Measurements from ENCODE around the gene SRF. TPM values are rescaled to one million over a fixed set of nuclear protein-coding genes. Genes with fewer than 3 reads are reported as not detected.
A peak's percentile ranks its signal among the peaks of the same experiment; 100 is the strongest.

Gene SRF
- total RNA-seq, 4 donors from 2014 or later: 18.2 to 109 (median 36.9) TPM

GRCh38 chr6:43186019-43186418 is 14.9 kb downstream of the SRF start:
- H3K36me3 ChIP-seq: no peaks in the 10 kb centered on the region
- no peaks in the 10 kb centered on the region for H3K9me3 ChIP-seq
- no peaks in the 10 kb centered on the region for H3K4me1 ChIP-seq
- intact Hi-C loops (cut with DNase I; ENCODE audit: low total_unique reads): no loop called here
- no peak for DNase-seq
- no peak overlapping the region for H3K27ac ChIP-seq
- TF ChIP-seq CTCF (IDR thresholded peaks at IDR 0.05) (no peak), POLR2A (IDR thresholded peaks at IDR 0.05) (no peak)
- no peak overlapping the region for H3K4me3 ChIP-seq
- H3K27me3 ChIP-seq: no peaks in the 10 kb centered on the region

- intact Hi-C loops (cut with DNase I; ENCODE audit: low total_unique reads): no loop called here
- H3K27ac ChIP-seq: no peak overlapping the region
- no peak overlapping the region for H3K4me3 ChIP-seq
- no peaks in the 10 kb centered on the region for H3K27me3 ChIP-seq
- TF ChIP-seq POLR2A (IDR thresholded peaks at IDR 0.05) (no peak), CTCF (IDR thresholded peaks at IDR 0.05) (no peak)
- H3K36me3 ChIP-seq: no peaks in the 10 kb centered on the region
- no peak for DNase-seq
- no peaks in the 10 kb centered on the region for H3K4me1 ChIP-seq
- H3K9me3 ChIP-seq: no peaks in the 10 kb centered on the region
Observed at GRCh38 chr6:43186706-43187105, 15.6 kb downstream of the SRF start.

GRCh38 chr6:43187821-43188220 is 16.8 kb downstream of the SRF start:
- no peaks in the 10 kb centered on the region for H3K36me3 ChIP-seq
- DNase-seq: peak in 1 of 2 donors; percentile 2
- H3K27ac ChIP-seq: no peak overlapping the region
- intact Hi-C loops (cut with DNase I; ENCODE audit: low total_unique reads): no loop called here
- TF ChIP-seq CTCF (IDR thresholded peaks at IDR 0.05): no peak
- TF ChIP-seq POLR2A (IDR thresholded peaks at IDR 0.05): no peak
- no peak overlapping the region for H3K4me3 ChIP-seq
- H3K27me3 ChIP-seq: no peaks in the 10 kb centered on the region
- H3K9me3 ChIP-seq: no peaks in the 10 kb centered on the region
- no peaks in the 10 kb centered on the region for H3K4me1 ChIP-seq

- Histone ChIP-seq H3K27me3 (no peaks in the 10 kb centered on the region), H3K27ac (no peak overlapping the region), H3K36me3 (no peaks in the 10 kb centered on the region), H3K9me3 (no peaks in the 10 kb centered on the region), H3K4me1 (no peaks in the 10 kb centered on the region), H3K4me3 (no peak overlapping the region)
- intact Hi-C loops (cut with DNase I; ENCODE audit: low total_unique reads): no loop called here
- no peak for TF ChIP-seq CTCF (IDR thresholded peaks at IDR 0.05)
- no peak for TF ChIP-seq POLR2A (IDR thresholded peaks at IDR 0.05)
- DNase-seq: peak in 1 of 2 donors; percentile 8
Observed at GRCh38 chr6:43188426-43188825, 17.4 kb downstream of the SRF start.

GRCh38 chr6:43189776-43190304 is 18.8 kb downstream of the SRF start:
- intact Hi-C loops (cut with DNase I; ENCODE audit: low total_unique reads): no loop called here
- TF ChIP-seq CTCF (IDR thresholded peaks at IDR 0.05): no peak
- no peak for TF ChIP-seq POLR2A (IDR thresholded peaks at IDR 0.05)
- no peaks in the 10 kb centered on the region for H3K36me3 ChIP-seq
- H3K4me1 ChIP-seq: no peaks in the 10 kb centered on the region
- no peaks in the 10 kb centered on the region for H3K27me3 ChIP-seq
- no peak overlapping the region for H3K27ac ChIP-seq
- no peak overlapping the region for H3K4me3 ChIP-seq
- no peak for DNase-seq
- no peaks in the 10 kb centered on the region for H3K9me3 ChIP-seq

Measured in uterus (tissue), 4 donors.